ENCODE measurements around the gene ANKRD65. TPM values are rescaled to one million over a fixed set of nuclear protein-coding genes. Genes with fewer than 3 reads are reported as not detected.
"Not testable (repeated sequence)": the region's sequence is repeated elsewhere in the genome, so short reads cannot be mapped to it uniquely, and the experiment has no call there.

ANKRD65 gene
- polyA plus RNA-seq, 2 donors, result 10.6 to 12.4 TPM

DNA sequence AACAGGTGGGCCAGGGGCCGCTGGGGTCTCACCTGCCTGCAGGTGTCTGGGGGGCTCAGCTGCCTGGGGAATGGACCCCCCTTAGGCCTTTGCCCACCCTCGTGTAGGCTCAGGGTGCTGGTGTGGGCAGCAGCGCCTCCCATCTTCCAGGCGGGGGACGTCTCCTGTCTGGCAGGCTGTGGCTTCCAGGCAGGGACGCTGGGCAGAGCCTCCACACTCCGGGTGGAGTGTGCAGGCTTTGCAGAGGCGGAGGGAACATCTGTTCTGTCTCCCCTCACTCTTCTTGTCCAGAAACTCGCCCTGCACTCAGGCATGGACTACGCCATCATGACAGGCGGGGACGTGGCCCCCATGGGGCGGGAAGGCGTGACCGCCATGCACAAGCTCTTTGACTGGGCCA is 34.9 kb upstream of the ANKRD65 start:
- H3K36me3 ChIP-seq (ENCODE audit: control insufficient read depth in 2 of 2, insufficient read depth in 2 of 2, low read length in 1 of 2); H3K4me3 ChIP-seq (ENCODE audit: low read depth in 1 of 2, low read length in 2 of 2); H3K27me3 ChIP-seq (ENCODE audit: control insufficient read depth in 1 of 2, insufficient read depth in 2 of 2, low read length in 2 of 2); H3K27ac ChIP-seq (ENCODE audit: low read depth in 2 of 2, low read length in 1 of 2); H3K9me3 ChIP-seq (ENCODE audit: control insufficient read depth in 2 of 2, insufficient read depth in 1 of 2, low read depth in 1 of 2, low read length in 1 of 2); H3K4me1 ChIP-seq (ENCODE audit: control insufficient read depth in 2 of 2, insufficient read depth in 2 of 2, low read length in 1 of 2): not testable (repeated sequence)
- 40 to 80% methylated on average over 1 to 4 of the region's 15 CpGs for WGBS, 2 donors

DNA sequence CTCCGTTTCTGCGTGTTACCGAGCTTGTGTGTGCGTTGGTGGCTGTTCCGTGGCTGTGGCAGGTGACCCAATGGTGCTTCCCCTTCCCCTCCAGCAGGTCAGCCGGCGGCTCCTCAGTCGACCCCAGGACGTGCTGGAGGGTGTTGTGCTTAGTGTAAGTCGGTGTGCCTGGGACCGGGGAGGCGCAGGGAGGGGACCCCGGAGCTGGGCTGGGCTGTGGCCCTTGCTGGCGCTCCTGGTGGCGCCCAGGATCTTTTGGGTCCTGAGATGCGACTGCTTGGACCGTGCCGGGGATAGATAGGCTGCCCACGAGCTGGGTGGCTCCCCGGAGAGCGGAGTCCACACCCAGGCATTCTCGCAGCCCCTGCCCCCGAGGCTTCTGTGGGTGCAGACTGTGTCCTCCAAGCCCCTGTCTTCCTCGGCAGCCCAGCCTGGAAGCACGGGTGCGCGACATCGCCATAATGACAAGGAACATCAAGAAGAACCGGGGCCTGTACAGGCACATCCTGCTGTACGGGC is 34.3 kb upstream of the ANKRD65 start:
- Histone ChIP-seq H3K36me3 (ENCODE audit: control insufficient read depth in 2 of 2, insufficient read depth in 2 of 2, low read length in 1 of 2) (no peaks in the 10 kb centered on the region), H3K9me3 (ENCODE audit: control insufficient read depth in 2 of 2, insufficient read depth in 1 of 2, low read depth in 1 of 2, low read length in 1 of 2) (no peaks in the 10 kb centered on the region), H3K27me3 (ENCODE audit: control insufficient read depth in 1 of 2, insufficient read depth in 2 of 2, low read length in 2 of 2) (no peaks in the 10 kb centered on the region), H3K27ac (ENCODE audit: low read depth in 2 of 2, low read length in 1 of 2) (no peak overlapping the region), H3K4me1 (ENCODE audit: control insufficient read depth in 2 of 2, insufficient read depth in 2 of 2, low read length in 1 of 2) (no peaks in the 10 kb centered on the region), H3K4me3 (ENCODE audit: low read depth in 1 of 2, low read length in 2 of 2) (no peak overlapping the region)
- WGBS, 2 donors, result 72 to 83% methylated on average over 26 to 30 of the region's 30 CpGs

- H3K27me3 ChIP-seq (ENCODE audit: control insufficient read depth in 1 of 2, insufficient read depth in 2 of 2, low read length in 2 of 2); H3K36me3 ChIP-seq (ENCODE audit: control insufficient read depth in 2 of 2, insufficient read depth in 2 of 2, low read length in 1 of 2); H3K4me1 ChIP-seq (ENCODE audit: control insufficient read depth in 2 of 2, insufficient read depth in 2 of 2, low read length in 1 of 2); H3K4me3 ChIP-seq (ENCODE audit: low read depth in 1 of 2, low read length in 2 of 2); H3K9me3 ChIP-seq (ENCODE audit: control insufficient read depth in 2 of 2, insufficient read depth in 1 of 2, low read depth in 1 of 2, low read length in 1 of 2); H3K27ac ChIP-seq (ENCODE audit: low read depth in 2 of 2, low read length in 1 of 2): not testable (repeated sequence)
- 79 to 83% methylated on average over 33 to 37 of the region's 41 CpGs for WGBS, 2 donors
Observed at GRCh38 chr1:1454286-1455056, 33.4 kb upstream of the ANKRD65 start.

DNA sequence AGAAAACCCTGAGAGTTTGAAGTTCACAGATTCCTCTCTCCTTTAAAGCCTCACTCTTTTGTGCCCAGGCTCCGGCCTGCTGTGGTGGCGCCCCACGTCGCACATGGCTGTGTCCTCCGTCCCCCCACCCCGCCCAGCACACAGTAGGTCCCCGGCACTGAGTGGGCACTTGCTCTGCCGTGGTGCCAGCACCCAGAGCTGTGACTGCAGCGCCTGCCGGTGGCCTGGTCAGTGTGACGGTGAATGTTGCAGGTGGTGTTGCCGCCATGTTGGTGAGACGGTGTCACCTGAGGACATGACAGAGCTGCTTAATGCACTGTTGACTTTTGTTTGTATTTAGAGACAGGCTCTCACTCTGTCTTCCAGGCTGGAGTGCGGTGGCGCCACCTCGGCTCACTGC is 31.8 kb upstream of the ANKRD65 start:
- Histone ChIP-seq H3K27ac (ENCODE audit: low read depth in 2 of 2, low read length in 1 of 2) (no peak overlapping the region), H3K36me3 (ENCODE audit: control insufficient read depth in 2 of 2, insufficient read depth in 2 of 2, low read length in 1 of 2) (no peaks in the 10 kb centered on the region), H3K27me3 (ENCODE audit: control insufficient read depth in 1 of 2, insufficient read depth in 2 of 2, low read length in 2 of 2) (no peaks in the 10 kb centered on the region), H3K4me3 (ENCODE audit: low read depth in 1 of 2, low read length in 2 of 2) (no peak overlapping the region), H3K4me1 (ENCODE audit: control insufficient read depth in 2 of 2, insufficient read depth in 2 of 2, low read length in 1 of 2) (no peaks in the 10 kb centered on the region), H3K9me3 (ENCODE audit: control insufficient read depth in 2 of 2, insufficient read depth in 1 of 2, low read depth in 1 of 2, low read length in 1 of 2) (no peaks in the 10 kb centered on the region)
- WGBS, 2 donors, result 89 to 93% methylated on average over 16 of the region's 16 CpGs

- H3K36me3 ChIP-seq (ENCODE audit: control insufficient read depth in 2 of 2, insufficient read depth in 2 of 2, low read length in 1 of 2); H3K4me3 ChIP-seq (ENCODE audit: low read depth in 1 of 2, low read length in 2 of 2); H3K27ac ChIP-seq (ENCODE audit: low read depth in 2 of 2, low read length in 1 of 2); H3K27me3 ChIP-seq (ENCODE audit: control insufficient read depth in 1 of 2, insufficient read depth in 2 of 2, low read length in 2 of 2); H3K9me3 ChIP-seq (ENCODE audit: control insufficient read depth in 2 of 2, insufficient read depth in 1 of 2, low read depth in 1 of 2, low read length in 1 of 2); H3K4me1 ChIP-seq (ENCODE audit: control insufficient read depth in 2 of 2, insufficient read depth in 2 of 2, low read length in 1 of 2): not testable (repeated sequence)
- WGBS, 2 donors, result 48 to 56% methylated on average over 8 of the region's 8 CpGs
Observed at GRCh38 chr1:1452365-1452739, 31.3 kb upstream of the ANKRD65 start.

DNA sequence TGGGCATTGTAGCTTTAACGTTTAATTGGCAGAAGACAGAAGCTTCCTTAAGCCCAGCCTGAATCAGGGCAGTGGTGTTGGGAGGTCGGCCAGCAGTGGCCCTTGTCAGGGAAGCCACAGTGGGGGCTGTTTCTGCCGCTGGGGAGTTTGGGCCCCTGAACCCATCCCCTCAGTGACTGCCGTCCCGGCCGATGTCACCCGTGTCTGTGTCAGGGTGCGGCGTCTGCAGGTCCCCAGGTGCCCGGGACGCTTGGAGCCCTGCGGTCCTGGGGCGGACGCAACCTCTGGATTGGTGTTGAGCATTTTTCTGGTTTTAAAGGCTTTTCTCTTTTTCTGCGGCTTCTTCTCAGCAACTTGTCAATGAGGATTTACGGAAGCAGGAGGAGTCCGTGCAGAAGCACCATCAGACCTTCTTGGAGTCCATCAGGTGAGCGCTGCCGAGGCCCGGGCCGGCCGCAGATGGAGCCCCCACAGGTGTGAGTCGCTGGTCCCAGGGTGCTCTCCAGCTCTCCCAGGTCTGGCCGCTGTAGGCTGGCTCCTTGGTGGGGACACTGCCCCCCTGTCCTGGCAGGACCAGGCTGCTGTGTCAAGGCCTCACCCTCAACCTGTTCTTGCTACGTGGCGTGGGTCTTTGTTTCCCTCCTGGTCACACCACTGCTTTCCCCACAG is 30.8 kb upstream of the ANKRD65 start:
- no peaks in the 10 kb centered on the region for H3K9me3 ChIP-seq (ENCODE audit: control insufficient read depth in 2 of 2, insufficient read depth in 1 of 2, low read depth in 1 of 2, low read length in 1 of 2)
- 82 to 85% methylated on average over 26 of the region's 26 CpGs for WGBS, 2 donors

DNA sequence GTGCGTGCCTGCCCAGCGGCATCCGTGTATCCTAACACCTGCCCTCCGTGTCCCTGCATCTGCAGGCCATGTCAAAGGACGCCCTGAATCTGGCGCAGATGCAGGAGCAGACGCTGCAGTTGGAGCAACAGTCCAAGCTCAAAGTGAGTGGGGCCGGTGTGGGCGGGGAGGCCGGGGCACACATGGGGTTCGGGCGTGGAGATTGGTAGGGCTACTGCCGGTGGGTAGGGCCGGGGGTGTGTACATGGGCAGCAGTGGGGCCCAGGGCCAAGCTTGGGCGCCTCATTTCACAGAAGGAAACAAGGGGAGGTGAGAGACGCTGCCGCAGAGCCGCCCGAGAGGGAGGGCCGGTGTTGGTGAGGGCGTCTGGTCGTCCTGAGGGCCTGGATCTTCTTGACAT is 29.5 kb upstream of the ANKRD65 start:
- H3K9me3 ChIP-seq (ENCODE audit: control insufficient read depth in 2 of 2, insufficient read depth in 1 of 2, low read depth in 1 of 2, low read length in 1 of 2); H3K27me3 ChIP-seq (ENCODE audit: control insufficient read depth in 1 of 2, insufficient read depth in 2 of 2, low read length in 2 of 2); H3K27ac ChIP-seq (ENCODE audit: low read depth in 2 of 2, low read length in 1 of 2); H3K36me3 ChIP-seq (ENCODE audit: control insufficient read depth in 2 of 2, insufficient read depth in 2 of 2, low read length in 1 of 2); H3K4me3 ChIP-seq (ENCODE audit: low read depth in 1 of 2, low read length in 2 of 2); H3K4me1 ChIP-seq (ENCODE audit: control insufficient read depth in 2 of 2, insufficient read depth in 2 of 2, low read length in 1 of 2): not testable (repeated sequence)
- WGBS, 2 donors, result 81 to 83% methylated on average over 21 to 22 of the region's 22 CpGs

More for the DNA sequence above, 30.8 kb upstream of the ANKRD65 start:
- Histone ChIP-seq H3K36me3 (ENCODE audit: control insufficient read depth in 2 of 2, insufficient read depth in 2 of 2, low read length in 1 of 2) (no peaks in the 10 kb centered on the region), H3K4me3 (ENCODE audit: low read depth in 1 of 2, low read length in 2 of 2) (no peak overlapping the region), H3K4me1 (ENCODE audit: control insufficient read depth in 2 of 2, insufficient read depth in 2 of 2, low read length in 1 of 2) (no peaks in the 10 kb centered on the region), H3K27me3 (ENCODE audit: control insufficient read depth in 1 of 2, insufficient read depth in 2 of 2, low read length in 2 of 2) (no peaks in the 10 kb centered on the region), H3K27ac (ENCODE audit: low read depth in 2 of 2, low read length in 1 of 2) (no peak overlapping the region)

- 80 to 82% methylated on average over 6 of the region's 6 CpGs for WGBS, 2 donors
- Histone ChIP-seq H3K9me3 (ENCODE audit: control insufficient read depth in 2 of 2, insufficient read depth in 1 of 2, low read depth in 1 of 2, low read length in 1 of 2) (no peaks in the 10 kb centered on the region), H3K4me1 (ENCODE audit: control insufficient read depth in 2 of 2, insufficient read depth in 2 of 2, low read length in 1 of 2) (no peaks in the 10 kb centered on the region), H3K4me3 (ENCODE audit: low read depth in 1 of 2, low read length in 2 of 2) (no peak within 1 kb of the TSS), H3K27ac (ENCODE audit: low read depth in 2 of 2, low read length in 1 of 2) (no peak within 1 kb of the TSS), H3K27me3 (ENCODE audit: control insufficient read depth in 1 of 2, insufficient read depth in 2 of 2, low read length in 2 of 2) (no peaks in the 10 kb centered on the region), H3K36me3 (ENCODE audit: control insufficient read depth in 2 of 2, insufficient read depth in 2 of 2, low read length in 1 of 2) (no peaks in the 10 kb centered on the region)
Observed at GRCh38 chr1:1449099-1449739, 28.1 kb upstream of the ANKRD65 start, which contains the start of gene ATAD3C. ATAD3C (plus strand) TSS chr1:1449689; CDS start chr1:1450684, 995 bp downstream.

GRCh38 chr1:1446631-1447030 is 25.6 kb upstream of the ANKRD65 start:
- H3K4me1 ChIP-seq (ENCODE audit: control insufficient read depth in 2 of 2, insufficient read depth in 2 of 2, low read length in 1 of 2); H3K27me3 ChIP-seq (ENCODE audit: control insufficient read depth in 1 of 2, insufficient read depth in 2 of 2, low read length in 2 of 2); H3K27ac ChIP-seq (ENCODE audit: low read depth in 2 of 2, low read length in 1 of 2); H3K36me3 ChIP-seq (ENCODE audit: control insufficient read depth in 2 of 2, insufficient read depth in 2 of 2, low read length in 1 of 2); H3K9me3 ChIP-seq (ENCODE audit: control insufficient read depth in 2 of 2, insufficient read depth in 1 of 2, low read depth in 1 of 2, low read length in 1 of 2); H3K4me3 ChIP-seq (ENCODE audit: low read depth in 1 of 2, low read length in 2 of 2): not testable (repeated sequence)
- WGBS, 2 donors, result 93% methylated on average over 17 to 19 of the region's 19 CpGs
